Neural progenitor cell (in vitro differentiated cells): ENCODE results near the gene CDCP1.
"Not testable (repeated sequence)": the region's sequence is repeated elsewhere in the genome, so short reads cannot be mapped to it uniquely, and the experiment has no call there.

Experiments used
- CTCF ChIP-seq: fragments of 200-600 bp; sonication (generic); IDR thresholded peaks from 2 replicates; pipeline ENCODE4 v1.5.1; 2017; ENCODE audit warnings: antibody characterized with exemption, mild to moderate bottlenecking
- EZH2 ChIP-seq: fragments of 200-600 bp; sonication (generic); IDR thresholded peaks from 2 replicates; pipeline ENCODE4 v1.6.1; 2017; ENCODE audit warnings: antibody characterized with exemption, mild to moderate bottlenecking, moderate library complexity
- EZH2phosphoT487 ChIP-seq: fragments of 200-600 bp; sonication (generic); IDR thresholded peaks from 2 replicates; pipeline ENCODE4 v1.6.1; 2017; ENCODE audit warnings: antibody characterized with exemption

- not testable (repeated sequence) for TF ChIP-seq CTCF, EZH2phosphoT487, EZH2
These were observed 92.4 kb downstream of the CDCP1 start for GRCh38 chr3:45053805-45054195.
